ENCODE data around the gene CYP8B1. TPM values are rescaled to one million over a fixed set of nuclear protein-coding genes. Genes with fewer than 3 reads are reported as not detected.

Gene CYP8B1
- total and polyA plus RNA-seq, 9 of the 15 experiments (the other 6 are each of a cell fraction or from before 2014, with no cell fraction given): 0.04 TPM; not detected in 8

DNA sequence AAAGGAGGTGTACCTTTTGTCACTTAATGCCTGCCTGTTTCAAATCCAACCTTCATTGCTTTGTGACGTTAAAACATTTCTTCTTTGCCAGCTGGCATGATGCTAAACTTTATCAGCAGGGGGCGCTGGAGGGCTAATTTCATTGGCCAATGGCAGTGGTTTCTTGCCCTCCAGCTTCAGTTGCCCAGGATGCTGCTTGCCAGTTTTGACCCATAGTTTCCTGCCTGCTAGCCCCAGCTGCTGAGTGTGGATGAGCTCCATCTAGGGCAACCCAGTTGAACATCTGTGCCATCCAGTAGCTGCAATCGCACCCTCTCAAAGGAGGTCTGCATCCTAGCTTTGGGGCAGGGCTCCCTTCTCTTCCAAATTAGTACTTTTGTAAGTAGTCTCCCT, 44.4 kb downstream of the CYP8B1 start (continued):
- TF ChIP-seq, protein P1, sequence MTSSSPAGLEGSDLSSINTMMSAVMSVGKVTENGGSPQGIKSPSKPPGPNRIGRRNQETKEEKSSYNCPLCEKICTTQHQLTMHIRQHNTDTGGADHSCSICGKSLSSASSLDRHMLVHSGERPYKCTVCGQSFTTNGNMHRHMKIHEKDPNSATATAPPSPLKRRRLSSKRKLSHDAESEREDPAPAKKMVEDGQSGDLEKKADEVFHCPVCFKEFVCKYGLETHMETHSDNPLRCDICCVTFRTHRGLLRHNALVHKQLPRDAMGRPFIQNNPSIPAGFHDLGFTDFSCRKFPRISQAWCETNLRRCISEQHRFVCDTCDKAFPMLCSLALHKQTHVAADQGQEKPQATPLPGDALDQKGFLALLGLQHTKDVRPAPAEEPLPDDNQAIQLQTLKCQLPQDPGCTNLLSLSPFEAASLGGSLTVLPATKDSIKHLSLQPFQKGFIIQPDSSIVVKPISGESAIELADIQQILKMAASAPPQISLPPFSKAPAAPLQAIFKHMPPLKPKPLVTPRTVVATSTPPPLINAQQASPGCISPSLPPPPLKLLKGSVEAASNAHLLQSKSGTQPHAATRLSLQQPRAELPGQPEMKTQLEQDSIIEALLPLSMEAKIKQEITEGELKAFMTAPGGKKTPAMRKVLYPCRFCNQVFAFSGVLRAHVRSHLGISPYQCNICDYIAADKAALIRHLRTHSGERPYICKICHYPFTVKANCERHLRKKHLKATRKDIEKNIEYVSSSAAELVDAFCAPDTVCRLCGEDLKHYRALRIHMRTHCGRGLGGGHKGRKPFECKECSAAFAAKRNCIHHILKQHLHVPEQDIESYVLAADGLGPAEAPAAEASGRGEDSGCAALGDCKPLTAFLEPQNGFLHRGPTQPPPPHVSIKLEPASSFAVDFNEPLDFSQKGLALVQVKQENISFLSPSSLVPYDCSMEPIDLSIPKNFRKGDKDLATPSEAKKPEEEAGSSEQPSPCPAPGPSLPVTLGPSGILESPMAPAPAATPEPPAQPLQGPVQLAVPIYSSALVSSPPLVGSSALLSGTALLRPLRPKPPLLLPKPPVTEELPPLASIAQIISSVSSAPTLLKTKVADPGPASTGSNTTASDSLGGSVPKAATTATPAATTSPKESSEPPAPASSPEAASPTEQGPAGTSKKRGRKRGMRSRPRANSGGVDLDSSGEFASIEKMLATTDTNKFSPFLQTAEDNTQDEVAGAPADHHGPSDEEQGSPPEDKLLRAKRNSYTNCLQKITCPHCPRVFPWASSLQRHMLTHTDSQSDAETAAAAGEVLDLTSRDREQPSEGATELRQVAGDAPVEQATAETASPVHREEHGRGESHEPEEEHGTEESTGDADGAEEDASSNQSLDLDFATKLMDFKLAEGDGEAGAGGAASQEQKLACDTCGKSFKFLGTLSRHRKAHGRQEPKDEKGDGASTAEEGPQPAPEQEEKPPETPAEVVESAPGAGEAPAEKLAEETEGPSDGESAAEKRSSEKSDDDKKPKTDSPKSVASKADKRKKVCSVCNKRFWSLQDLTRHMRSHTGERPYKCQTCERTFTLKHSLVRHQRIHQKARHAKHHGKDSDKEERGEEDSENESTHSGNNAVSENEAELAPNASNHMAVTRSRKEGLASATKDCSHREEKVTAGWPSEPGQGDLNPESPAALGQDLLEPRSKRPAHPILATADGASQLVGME (CRISPR knock-in tag; IDR thresholded peaks at IDR 0.05): no peak
- TF ChIP-seq ILF3 (IDR thresholded peaks at IDR 0.05; ENCODE audit: borderline replicate concordance): no peak
- no peak for TF ChIP-seq ZSCAN32 (CRISPR knock-in tag; IDR thresholded peaks at IDR 0.05)
- no peak for TF ChIP-seq YBX1 (IDR thresholded peaks at IDR 0.05)
- peak; percentile 94 to 97 for TF ChIP-seq RAD21 (CRISPR knock-in tag; conservative IDR thresholded peaks at IDR 0.05 in 1 of 2, IDR thresholded peaks at IDR 0.05 in 1 of 2)
- TF ChIP-seq RBM39 (optimal IDR thresholded peaks at IDR 0.05; ENCODE audit: low read depth, low read length): no peak
- TF ChIP-seq ZNF347 (CRISPR knock-in tag; IDR thresholded peaks at IDR 0.05; ENCODE audit: low read depth): no peak
- TF ChIP-seq, protein P2, sequence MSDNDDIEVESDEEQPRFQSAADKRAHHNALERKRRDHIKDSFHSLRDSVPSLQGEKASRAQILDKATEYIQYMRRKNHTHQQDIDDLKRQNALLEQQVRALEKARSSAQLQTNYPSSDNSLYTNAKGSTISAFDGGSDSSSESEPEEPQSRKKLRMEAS (CRISPR knock-in tag; IDR thresholded peaks at IDR 0.05): no peak
- TF ChIP-seq DIDO1 (tag; IDR thresholded peaks at IDR 0.05; ENCODE audit: low read depth): no peak
- TF ChIP-seq HNRNPUL1 (IDR thresholded peaks at IDR 0.05; ENCODE audit: low read length): no peak
- TF ChIP-seq, protein P3, sequence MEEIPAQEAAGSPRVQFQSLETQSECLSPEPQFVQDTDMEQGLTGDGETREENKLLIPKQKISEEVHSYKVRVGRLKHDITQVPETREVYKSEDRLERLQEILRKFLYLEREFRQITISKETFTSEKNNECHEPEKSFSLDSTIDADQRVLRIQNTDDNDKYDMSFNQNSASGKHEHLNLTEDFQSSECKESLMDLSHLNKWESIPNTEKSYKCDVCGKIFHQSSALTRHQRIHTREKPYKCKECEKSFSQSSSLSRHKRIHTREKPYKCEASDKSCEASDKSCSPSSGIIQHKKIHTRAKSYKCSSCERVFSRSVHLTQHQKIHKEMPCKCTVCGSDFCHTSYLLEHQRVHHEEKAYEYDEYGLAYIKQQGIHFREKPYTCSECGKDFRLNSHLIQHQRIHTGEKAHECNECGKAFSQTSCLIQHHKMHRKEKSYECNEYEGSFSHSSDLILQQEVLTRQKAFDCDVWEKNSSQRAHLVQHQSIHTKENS (CRISPR knock-in tag; IDR thresholded peaks at IDR 0.05): no peak
- TF ChIP-seq ZNF589 (CRISPR knock-in tag; IDR thresholded peaks at IDR 0.05; ENCODE audit: low read depth): no peak
- TF ChIP-seq ZNF384 (IDR thresholded peaks at IDR 0.05; ENCODE audit: low read depth, low read length): no peak
- TF ChIP-seq ARID2 (IDR thresholded peaks at IDR 0.05): 0 out of 2 replicates have a peak, but pooled peaks have one; percentile 53
- TF ChIP-seq, protein P4, sequence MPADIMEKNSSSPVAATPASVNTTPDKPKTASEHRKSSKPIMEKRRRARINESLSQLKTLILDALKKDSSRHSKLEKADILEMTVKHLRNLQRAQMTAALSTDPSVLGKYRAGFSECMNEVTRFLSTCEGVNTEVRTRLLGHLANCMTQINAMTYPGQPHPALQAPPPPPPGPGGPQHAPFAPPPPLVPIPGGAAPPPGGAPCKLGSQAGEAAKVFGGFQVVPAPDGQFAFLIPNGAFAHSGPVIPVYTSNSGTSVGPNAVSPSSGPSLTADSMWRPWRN (IDR thresholded peaks at IDR 0.05; ENCODE audit: low read depth): no peak
- TF ChIP-seq CBX5 (IDR thresholded peaks at IDR 0.05; ENCODE audit: borderline replicate concordance, low read depth): no peak
- TF ChIP-seq NFE2 (IDR thresholded peaks at IDR 0.05; ENCODE audit: low read depth): no peak
- TF ChIP-seq PRPF4 (IDR thresholded peaks at IDR 0.05; ENCODE audit: insufficient read depth, low read depth, low read length, poor library complexity, severe bottlenecking): no peak
- no peak for TF ChIP-seq ARID1B (IDR thresholded peaks at IDR 0.05)
- TF ChIP-seq RCOR1 (IDR thresholded peaks at IDR 0.05; ENCODE audit: borderline replicate concordance in 1 of 2, low read depth in 2 of 2, low read length in 2 of 2): 0 out of 4 replicates have a peak, but pooled peaks of 1 of the 2 experiments have one; percentile 31
- TF ChIP-seq RBM22 (IDR thresholded peaks at IDR 0.05; ENCODE audit: low read depth, low read length, poor library complexity, severe bottlenecking): no peak
- no peak for TF ChIP-seq MBD2 (IDR thresholded peaks at IDR 0.05; ENCODE audit: borderline replicate concordance, low read depth)

Measured in K562 (cell line).